Erythroblast (primary cell): Measurements from ENCODE around the gene CTNNA3.

ENCODE experiments used
- GATA1 ChIP-seq: IDR thresholded peaks from 2 replicates; pipeline ENCODE4 v1.6.1; 2011; ENCODE audit warnings: low read depth, mild to moderate bottlenecking, control low read depth, low read length, moderate library complexity
- POLR2A ChIP-seq: IDR thresholded peaks from 2 replicates; pipeline ENCODE4 v1.6.1; 2011; ENCODE audit warnings: mild to moderate bottlenecking, low read length

GRCh38 chr10:66204838-66205237 lies 1491.2 kb downstream of the CTNNA3 start:
- TF ChIP-seq POLR2A, result no peak
- no peak for TF ChIP-seq GATA1
